Smooth muscle cell (in vitro differentiated cells): ENCODE results near the gene ERRFI1. TPM values are rescaled to one million over a fixed set of nuclear protein-coding genes. Genes with fewer than 3 reads are reported as not detected.

Experiments
- DNase-seq: peaks from one replicate; lab custom pipeline; 2025; ENCODE audit not compliant: unreplicated experiment; lab: John Stamatoyannopoulos, UW
- H2AFZ ChIP-seq: fragments of 200-600 bp; sonication (generic); 2 replicates; pipeline ENCODE4 v1.6.0; 2016; ENCODE audit warnings: antibody characterized with exemption, low read depth, mild to moderate bottlenecking
- H3F3A ChIP-seq: fragments of 200-600 bp; sonication (generic); 2 replicates; pipeline ENCODE4 v1.6.0; 2017; ENCODE audit warnings: antibody characterized with exemption, low read depth
- H3K27ac ChIP-seq: fragments of 200-600 bp; sonication (generic); 2 replicates; pipeline ENCODE4 v1.5.1; 2016; ENCODE audit warnings: low read depth, mild to moderate bottlenecking
- H3K27me3 ChIP-seq: fragments of 200-600 bp; sonication (generic); 2 replicates; pipeline ENCODE4 v1.6.1; 2016; ENCODE audit warnings: low read depth, mild to moderate bottlenecking
- H3K36me3 ChIP-seq: fragments of 200-600 bp; sonication (generic); 2 replicates; pipeline ENCODE4 v1.5.1; 2016; ENCODE audit warnings: low read depth
- H3K4me1 ChIP-seq: fragments of 200-600 bp; sonication (generic); 2 replicates; pipeline ENCODE4 v1.5.1; 2016; ENCODE audit warnings: low read depth
- H3K4me2 ChIP-seq: fragments of 200-600 bp; sonication (generic); 2 replicates; pipeline ENCODE4 v1.6.0; 2016; ENCODE audit warnings: mild to moderate bottlenecking
- H3K4me3 ChIP-seq: fragments of 200-600 bp; sonication (generic); 2 replicates; pipeline ENCODE4 v1.5.1; 2016; ENCODE audit warnings: mild to moderate bottlenecking
- H3K79me2 ChIP-seq: fragments of 200-600 bp; sonication (generic); 2 replicates; pipeline ENCODE4 v1.6.0; 2016; ENCODE audit warnings: low read depth, mild to moderate bottlenecking
- H3K9ac ChIP-seq: fragments of 200-600 bp; sonication (generic); 2 replicates; pipeline ENCODE4 v1.6.0; 2016; ENCODE audit warnings: low read depth
- H3K9me3 ChIP-seq: fragments of 200-600 bp; sonication (generic); replicated peaks from 2 replicates; pipeline ENCODE4 v1.5.1; 2016; ENCODE audit warnings: low read depth
- H4K20me1 ChIP-seq: fragments of 200-600 bp; sonication (generic); 2 replicates; pipeline ENCODE4 v1.6.0; 2016; ENCODE audit warnings: low read depth
- CTCF ChIP-seq: fragments of 200-600 bp; sonication (generic); IDR thresholded peaks from 2 replicates; pipeline ENCODE4 v1.5.1; 2017; ENCODE audit warnings: borderline replicate concordance, mild to moderate bottlenecking, antibody characterized with exemption; ENCODE audit not compliant: insufficient read depth, poor library complexity, severe bottlenecking
- WGBS: methylation state at CpG from one replicate; pipeline ENCODE4 v1.1.7; 2016; ENCODE audit warnings: low lambda C conversion rate; 5-methylcytosine and 5-hydroxymethylcytosine counted together
- polyA plus RNA-seq: library from polyadenylated mRNA; unstranded; fragments of >200 nt; fragmentation: Nextera tagmentation; extraction: Ambion mirVana; gene quantifications from 2 replicates; pipeline ENCODE4 v1.2.1, GENCODE V29; 2016
- total RNA-seq: library from RNA; depleted of rRNA; stranded (reverse); fragments of >200 nt; gene quantifications from 2 replicates; pipeline ENCODE4 v1.2.3, GENCODE V29; 2014

ERRFI1 gene
- total and polyA plus RNA-seq, 2 experiments from 2014 or later: 81.6 to 184 TPM

DNA sequence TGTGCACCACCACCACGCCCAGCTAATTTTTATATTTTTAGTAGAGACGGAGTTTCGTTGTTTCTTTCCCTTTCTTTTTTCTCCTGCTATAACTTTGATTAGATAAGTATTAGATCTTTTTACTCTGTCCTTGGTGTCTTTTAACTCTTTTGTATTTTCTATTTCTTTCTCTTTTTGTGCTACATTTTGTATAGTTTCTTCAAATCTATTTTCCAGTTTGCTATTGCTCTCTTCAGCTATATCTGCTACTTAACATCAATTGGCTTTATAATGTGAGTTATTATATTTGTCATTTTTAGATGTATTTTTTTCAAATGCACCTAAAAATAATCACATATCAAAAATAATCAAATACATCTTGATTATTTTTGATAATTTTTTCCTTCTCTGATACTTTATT lies 16.0 kb upstream of the ERRFI1 start:
- peaks cover 5% of the 10 kb centered on the region for H3K36me3 ChIP-seq
- H3K27me3 ChIP-seq: no peaks in the 10 kb centered on the region
- WGBS: 97% methylated on average over 3 of the region's 3 CpGs
- H3K79me2 ChIP-seq: no peaks in the 10 kb centered on the region
- no peak overlapping the region for H3K9ac ChIP-seq
- no peak for DNase-seq
- H3K9me3 ChIP-seq: no peaks in the 10 kb centered on the region
- H3K4me1 ChIP-seq: peaks cover 7% of the 10 kb centered on the region
- no peak overlapping the region for H3K4me2 ChIP-seq
- no peak overlapping the region for H3K4me3 ChIP-seq
- H3F3A ChIP-seq: peaks cover 24% of the 10 kb centered on the region
- H3K27ac ChIP-seq: no peak overlapping the region
- H2AFZ ChIP-seq: no peak overlapping the region
- TF ChIP-seq CTCF: no peak
- no peaks in the 10 kb centered on the region for H4K20me1 ChIP-seq

DNA sequence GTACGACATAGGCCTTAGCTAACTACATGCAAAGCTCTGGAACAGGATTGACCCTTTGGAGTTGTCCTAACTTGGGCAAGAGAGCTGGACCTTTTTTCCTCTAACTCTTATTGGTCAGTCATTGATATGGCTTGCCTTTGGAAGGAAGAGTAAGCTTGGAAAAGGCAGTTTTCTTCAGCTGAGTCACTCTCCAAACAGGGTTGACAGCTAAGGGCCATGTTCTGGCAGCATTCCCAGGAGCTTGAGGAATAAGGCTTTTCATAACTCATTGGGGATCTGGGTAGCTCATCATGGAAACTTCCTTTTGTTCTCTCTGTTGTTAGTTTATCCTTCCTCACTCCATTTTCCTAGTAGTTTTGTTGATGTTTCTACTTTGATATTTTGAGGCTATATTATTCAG lies 14.5 kb upstream of the ERRFI1 start:
- H3K4me2 ChIP-seq: peak overlapping the region; percentile 48

GRCh38 chr1:8039071-8039470 lies 13.0 kb upstream of the ERRFI1 start:
- peaks cover 11% of the 10 kb centered on the region for H3F3A ChIP-seq
- no peaks in the 10 kb centered on the region for H3K9me3 ChIP-seq
- no peaks in the 10 kb centered on the region for H3K79me2 ChIP-seq
- no peaks in the 10 kb centered on the region for H3K27me3 ChIP-seq
- H3K4me2 ChIP-seq: no peak overlapping the region
- no peak overlapping the region for H3K4me3 ChIP-seq
- H3K9ac ChIP-seq: no peak overlapping the region
- peaks cover 4% of the 10 kb centered on the region for H3K4me1 ChIP-seq
- no peak for TF ChIP-seq CTCF
- DNase-seq: no peak
- H2AFZ ChIP-seq: no peak overlapping the region
- no peak overlapping the region for H3K27ac ChIP-seq
- no peaks in the 10 kb centered on the region for H4K20me1 ChIP-seq
- H3K36me3 ChIP-seq: peaks cover 5% of the 10 kb centered on the region
- 78% methylated on average over 2 of the region's 2 CpGs for WGBS

More for the DNA sequence above, 14.5 kb upstream of the ERRFI1 start:
- no peak for DNase-seq
- H3K79me2 ChIP-seq: no peaks in the 10 kb centered on the region
- H4K20me1 ChIP-seq: no peaks in the 10 kb centered on the region
- H3K36me3 ChIP-seq: peaks cover 5% of the 10 kb centered on the region
- no peak for TF ChIP-seq CTCF
- H3K27me3 ChIP-seq: no peaks in the 10 kb centered on the region
- H3K4me3 ChIP-seq: no peak overlapping the region
- peaks cover 11% of the 10 kb centered on the region for H3F3A ChIP-seq
- no peaks in the 10 kb centered on the region for H3K9me3 ChIP-seq
- H3K4me1 ChIP-seq: peaks cover 4% of the 10 kb centered on the region
- no peak overlapping the region for H2AFZ ChIP-seq
- WGBS: 53% methylated on average over 1 of the region's 1 CpG
- peak overlapping the region; percentile 85 for H3K27ac ChIP-seq
- peak overlapping the region; percentile 63 for H3K9ac ChIP-seq

DNA sequence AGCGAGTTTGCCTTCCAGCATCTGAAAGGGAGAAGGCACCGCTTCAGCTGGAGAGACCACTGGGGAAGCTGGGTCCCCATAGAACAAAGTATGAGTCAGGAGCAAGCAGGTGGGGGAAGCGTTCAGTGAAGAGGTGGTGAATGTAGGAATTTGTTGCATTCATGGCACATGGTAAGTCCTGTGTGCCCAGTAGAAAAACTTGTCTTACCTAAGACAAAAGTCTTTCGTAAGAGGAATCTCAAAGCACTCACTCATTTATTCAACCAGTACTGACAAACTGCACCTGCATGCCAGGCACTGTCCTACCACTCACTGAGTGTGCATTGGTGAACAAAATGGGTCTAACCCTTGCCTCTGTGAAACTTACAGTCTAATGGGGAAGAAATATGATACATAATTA lies 9.2 kb upstream of the ERRFI1 start:
- Histone ChIP-seq H3K9me3 (no peaks in the 10 kb centered on the region), H3K4me1 (peaks cover 2% of the 10 kb centered on the region), H4K20me1 (no peaks in the 10 kb centered on the region), H3F3A (peaks cover 11% of the 10 kb centered on the region), H2AFZ (no peak overlapping the region), H3K27ac (no peak overlapping the region), H3K79me2 (no peaks in the 10 kb centered on the region), H3K4me3 (no peak overlapping the region), H3K9ac (no peak overlapping the region), H3K36me3 (no peaks in the 10 kb centered on the region), H3K27me3 (no peaks in the 10 kb centered on the region), H3K4me2 (no peak overlapping the region)
- DNase-seq: no peak
- WGBS: 94% methylated on average over 4 of the region's 4 CpGs
- TF ChIP-seq CTCF: no peak
